ENCODE results near the gene ZC3HAV1L.

The ZC3HAV1L gene

GRCh38 chr7:138982204-138982623, 53.6 kb downstream of the ZC3HAV1L start:
- no peak for TF ChIP-seq CTCF (IDR thresholded peaks at IDR 0.05)
- H3K27ac ChIP-seq: no peak overlapping the region

DNA sequence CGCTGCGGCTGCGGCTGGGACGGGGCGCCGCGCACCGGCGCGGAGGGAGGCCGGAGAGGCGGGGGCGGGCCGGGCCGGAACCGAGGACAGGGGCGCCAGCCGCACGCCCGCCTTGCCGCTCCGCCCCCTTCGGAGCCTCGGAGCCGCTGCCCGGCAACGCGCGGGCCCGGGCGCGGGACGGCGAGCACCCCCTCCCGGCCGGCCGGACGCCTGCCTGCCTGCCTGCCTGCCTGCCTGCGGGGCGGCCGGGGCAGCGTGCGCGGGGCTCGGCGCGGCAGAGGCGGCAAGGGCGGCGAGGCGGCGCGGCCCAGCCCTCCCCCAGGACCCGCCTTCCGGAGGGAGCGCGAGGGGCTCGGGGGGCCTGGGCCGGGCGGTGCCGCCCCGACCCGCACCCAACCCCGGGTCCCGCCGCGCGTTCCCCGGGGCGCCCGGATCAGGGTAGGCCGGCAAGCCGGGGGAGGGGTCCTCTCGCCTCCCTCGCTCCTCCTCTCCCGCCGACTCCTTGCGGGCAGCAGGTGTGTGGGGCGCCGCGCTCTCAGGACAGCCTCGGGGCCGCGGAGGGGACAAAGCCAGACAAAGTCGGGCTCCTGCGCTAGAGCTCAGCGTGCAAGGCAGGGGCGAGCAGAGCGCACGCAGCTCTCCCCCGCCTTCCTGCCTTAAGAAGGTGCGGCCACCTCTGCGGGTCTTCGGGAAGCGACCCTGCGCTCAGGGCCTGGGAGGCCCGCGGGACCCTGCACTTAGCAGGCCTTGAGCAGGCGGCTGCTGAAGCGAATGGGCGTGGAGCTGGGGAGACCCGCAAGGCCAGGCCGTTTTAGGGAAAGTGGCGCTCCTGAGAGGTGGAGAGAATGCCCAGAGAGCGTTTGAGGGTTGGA, 54.3 kb downstream of the ZC3HAV1L start, which contains the start of gene KIAA1549:
Gene KIAA1549, minus strand, starts transcription at position 58 of the 872 bp plus-strand sequence. CDS start 120 bp downstream, outside the sequence.
- peaks cover 68% of the 10 kb centered on the region for H3K27me3 ChIP-seq
- peaks cover 12 to 15% of the 10 kb centered on the region in 2 experiments for H3K4me1 ChIP-seq (ENCODE audit: control insufficient read depth in 1 of 2, insufficient read depth in 1 of 2, low read depth in 1 of 2, low read length in 1 of 2)
- no peak within 1 kb of the TSS for H3K27ac ChIP-seq
- H3K9me3 ChIP-seq: no peaks in the 10 kb centered on the region
- no peaks in the 10 kb centered on the region for H3K36me3 ChIP-seq
- no peak for TF ChIP-seq CTCF (IDR thresholded peaks at IDR 0.05)
- peak within 1 kb of the TSS; percentile 16 to 32 for H3K4me3 ChIP-seq (ENCODE audit: low read depth in 1 of 2, low read length in 1 of 2)

More at GRCh38 chr7:138982204-138982623, 53.6 kb downstream of the ZC3HAV1L start:
- H3K27me3 ChIP-seq: peaks cover 68% of the 10 kb centered on the region
- H3K4me3 ChIP-seq (ENCODE audit: low read depth in 1 of 2, low read length in 1 of 2): peak overlapping the region in 1 of 2 experiments; percentile 16
- H3K9me3 ChIP-seq: no peaks in the 10 kb centered on the region
- H3K36me3 ChIP-seq: no peaks in the 10 kb centered on the region
- H3K4me1 ChIP-seq (ENCODE audit: control insufficient read depth in 1 of 2, insufficient read depth in 1 of 2, low read depth in 1 of 2, low read length in 1 of 2): peaks cover 12 to 15% of the 10 kb centered on the region in 2 experiments

DNA sequence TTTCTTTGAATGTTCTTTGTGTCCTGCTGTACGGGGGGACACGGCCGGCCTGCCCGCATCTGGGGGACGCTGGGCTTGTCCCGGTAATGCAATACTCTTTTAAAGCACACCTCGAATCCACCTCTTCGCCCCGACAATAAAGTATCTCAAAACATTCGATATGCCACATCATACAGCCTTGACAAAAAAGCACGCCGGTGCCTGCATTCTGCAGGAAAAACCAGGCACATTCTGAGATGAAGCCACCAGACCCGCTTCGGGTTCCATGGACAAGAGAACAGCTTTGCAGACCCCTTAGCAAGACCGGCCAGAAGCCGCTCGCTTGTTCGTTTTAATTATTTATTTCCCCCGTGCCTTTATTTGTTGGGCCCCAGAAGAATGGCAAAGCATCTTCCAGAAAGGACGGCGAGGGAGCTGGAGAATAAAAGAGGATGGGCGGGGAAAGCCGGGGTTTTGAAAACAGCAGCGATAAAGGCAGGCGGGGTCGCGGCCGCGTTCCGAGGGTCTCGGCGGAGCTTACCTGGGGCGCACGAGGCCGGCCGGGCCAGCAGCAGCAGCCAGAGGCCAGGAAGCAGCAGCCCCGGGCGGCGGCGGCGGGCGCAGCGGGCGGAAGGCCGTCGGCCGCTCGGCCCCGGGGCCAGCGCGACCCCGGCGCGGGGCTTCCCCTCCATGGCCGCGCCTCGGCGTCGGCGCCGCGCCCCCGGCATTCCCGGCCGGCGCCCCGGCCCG, 55.1 kb downstream of the ZC3HAV1L start:
- peaks cover 12 to 15% of the 10 kb centered on the region in 2 experiments for H3K4me1 ChIP-seq (ENCODE audit: control insufficient read depth in 1 of 2, insufficient read depth in 1 of 2, low read depth in 1 of 2, low read length in 1 of 2)
- no peaks in the 10 kb centered on the region for H3K9me3 ChIP-seq
- TF ChIP-seq CTCF (IDR thresholded peaks at IDR 0.05): no peak
- no peak overlapping the region for H3K27ac ChIP-seq
- H3K4me3 ChIP-seq (ENCODE audit: low read depth in 1 of 2, low read length in 1 of 2): peak overlapping the region; percentile 2 to 6
- no peaks in the 10 kb centered on the region for H3K36me3 ChIP-seq
- H3K27me3 ChIP-seq: peaks cover 68% of the 10 kb centered on the region

DNA sequence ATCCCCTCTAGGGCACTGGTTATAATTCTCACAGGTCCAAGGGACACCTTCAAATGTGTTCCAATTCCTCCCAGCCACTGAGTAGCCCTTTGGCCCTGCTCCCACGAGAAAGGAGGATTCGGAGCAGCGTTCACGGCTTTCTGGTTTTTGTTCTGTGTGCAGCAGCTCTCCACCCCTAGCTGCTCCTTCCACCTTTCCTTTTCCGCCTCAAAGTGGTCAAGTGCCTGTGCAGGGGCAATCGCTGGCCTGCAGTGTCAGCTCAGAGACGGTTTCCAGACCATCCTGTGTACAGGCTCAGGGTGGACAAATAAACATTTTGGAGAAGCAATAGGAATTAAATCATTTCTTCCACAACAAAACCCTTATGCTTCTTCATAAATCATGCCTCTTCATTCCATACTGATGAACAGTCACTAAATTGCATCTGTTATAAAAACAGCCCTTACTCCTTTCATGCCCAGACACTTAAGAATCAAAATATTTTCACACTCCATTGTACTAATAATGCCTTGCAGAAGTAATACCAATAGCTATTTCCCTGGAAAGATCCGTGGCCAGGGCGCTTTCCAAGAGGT, 55.8 kb downstream of the ZC3HAV1L start:
- no peak for TF ChIP-seq CTCF (IDR thresholded peaks at IDR 0.05)
- no peaks in the 10 kb centered on the region for H3K9me3 ChIP-seq
- H3K36me3 ChIP-seq: no peaks in the 10 kb centered on the region
- peaks cover 68% of the 10 kb centered on the region for H3K27me3 ChIP-seq
- H3K4me1 ChIP-seq (ENCODE audit: control insufficient read depth in 1 of 2, insufficient read depth in 1 of 2, low read depth in 1 of 2, low read length in 1 of 2): peaks cover 12 to 15% of the 10 kb centered on the region in 2 experiments
- no peak overlapping the region for H3K27ac ChIP-seq
- H3K4me3 ChIP-seq (ENCODE audit: low read depth in 1 of 2, low read length in 1 of 2): peak overlapping the region in 1 of 2 experiments; percentile 2

GRCh38 chr7:138979226-138979979, 56.4 kb downstream of the ZC3HAV1L start:
- no peak overlapping the region for H3K27ac ChIP-seq

More at GRCh38 chr7:138979226-138979979, 56.4 kb downstream of the ZC3HAV1L start:
- H3K9me3 ChIP-seq: no peaks in the 10 kb centered on the region
- peaks cover 12 to 15% of the 10 kb centered on the region in 2 experiments for H3K4me1 ChIP-seq (ENCODE audit: control insufficient read depth in 1 of 2, insufficient read depth in 1 of 2, low read depth in 1 of 2, low read length in 1 of 2)
- H3K27me3 ChIP-seq: peaks cover 66% of the 10 kb centered on the region
- no peak overlapping the region for H3K4me3 ChIP-seq (ENCODE audit: low read depth in 1 of 2, low read length in 1 of 2)
- no peak for TF ChIP-seq CTCF (IDR thresholded peaks at IDR 0.05)
- H3K36me3 ChIP-seq: no peaks in the 10 kb centered on the region
